ENCODE data around the gene IFT122.

GRCh38 chr3:129486664-129487035 lies 46.6 kb downstream of the IFT122 start:
- TF ChIP-seq TAF1 (IDR thresholded peaks at IDR 0.05; ENCODE audit: low read depth): no peak
- TF ChIP-seq EGR1 (IDR thresholded peaks at IDR 0.05): no peak
- TF ChIP-seq FOXM1 (IDR thresholded peaks at IDR 0.05; ENCODE audit: borderline replicate concordance, low read depth): no peak
- TF ChIP-seq, protein P1, sequence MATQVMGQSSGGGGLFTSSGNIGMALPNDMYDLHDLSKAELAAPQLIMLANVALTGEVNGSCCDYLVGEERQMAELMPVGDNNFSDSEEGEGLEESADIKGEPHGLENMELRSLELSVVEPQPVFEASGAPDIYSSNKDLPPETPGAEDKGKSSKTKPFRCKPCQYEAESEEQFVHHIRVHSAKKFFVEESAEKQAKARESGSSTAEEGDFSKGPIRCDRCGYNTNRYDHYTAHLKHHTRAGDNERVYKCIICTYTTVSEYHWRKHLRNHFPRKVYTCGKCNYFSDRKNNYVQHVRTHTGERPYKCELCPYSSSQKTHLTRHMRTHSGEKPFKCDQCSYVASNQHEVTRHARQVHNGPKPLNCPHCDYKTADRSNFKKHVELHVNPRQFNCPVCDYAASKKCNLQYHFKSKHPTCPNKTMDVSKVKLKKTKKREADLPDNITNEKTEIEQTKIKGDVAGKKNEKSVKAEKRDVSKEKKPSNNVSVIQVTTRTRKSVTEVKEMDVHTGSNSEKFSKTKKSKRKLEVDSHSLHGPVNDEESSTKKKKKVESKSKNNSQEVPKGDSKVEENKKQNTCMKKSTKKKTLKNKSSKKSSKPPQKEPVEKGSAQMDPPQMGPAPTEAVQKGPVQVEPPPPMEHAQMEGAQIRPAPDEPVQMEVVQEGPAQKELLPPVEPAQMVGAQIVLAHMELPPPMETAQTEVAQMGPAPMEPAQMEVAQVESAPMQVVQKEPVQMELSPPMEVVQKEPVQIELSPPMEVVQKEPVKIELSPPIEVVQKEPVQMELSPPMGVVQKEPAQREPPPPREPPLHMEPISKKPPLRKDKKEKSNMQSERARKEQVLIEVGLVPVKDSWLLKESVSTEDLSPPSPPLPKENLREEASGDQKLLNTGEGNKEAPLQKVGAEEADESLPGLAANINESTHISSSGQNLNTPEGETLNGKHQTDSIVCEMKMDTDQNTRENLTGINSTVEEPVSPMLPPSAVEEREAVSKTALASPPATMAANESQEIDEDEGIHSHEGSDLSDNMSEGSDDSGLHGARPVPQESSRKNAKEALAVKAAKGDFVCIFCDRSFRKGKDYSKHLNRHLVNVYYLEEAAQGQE (IDR thresholded peaks at IDR 0.05; ENCODE audit: low read depth): no peak
- no peak for TF ChIP-seq MAX (IDR thresholded peaks at IDR 0.05)
- no peak for TF ChIP-seq YY1 (IDR thresholded peaks at IDR 0.05; ENCODE audit: low read depth)

All from Ishikawa (cell line).